B cell (primary cell): ENCODE data around the gene RSRC2. TPM values are rescaled to one million over a fixed set of nuclear protein-coding genes. Genes with fewer than 3 reads are reported as not detected.

Source experiments
- ATAC-seq: fragments of 200-7000 bp; cut with Tn5 transposase; one replicate; pipeline ENCODE4 v1.10.0; 2021; ENCODE audit warnings: low read depth, mild to moderate bottlenecking, moderate number of reproducible peaks, moderate library complexity
- CTCF ChIA-PET: fragments of 350-600 bp; sonication (Branson Sonifier 250); formaldehyde crosslinking; loops from one replicate; lab custom pipeline; 2021; ENCODE audit warnings: antibody characterized with exemption, inconsistent platforms; lab: Charles Lee
- POLR2A ChIA-PET: fragments of 350-600 bp; sonication (Branson Sonifier 250); formaldehyde crosslinking; loops from one replicate; lab custom pipeline; 2021; ENCODE audit warnings: antibody characterized with exemption; lab: Charles Lee
- DNase-seq: peaks from one replicate; pipeline ENCODE4 v3.0.0; 2013
- H2AFZ ChIP-seq: 2 replicates; pipeline ENCODE4 v1.6.1; 2012; ENCODE audit warnings: mild to moderate bottlenecking, low read depth, low read length; ENCODE audit not compliant: insufficient read depth, poor library complexity, severe bottlenecking
- H3K27ac ChIP-seq, 2 donors: 1 replicate in 1 of 2; 2 replicates in 1 of 2; pipeline ENCODE4 v1.5.1; 2012 to 2013; ENCODE audit warnings: low read length in 2 of 2, mild to moderate bottlenecking in 2 of 2, moderate library complexity in 1 of 2
- H3K27me3 ChIP-seq, 4 experiments: fragments of 200-600 bp in 1 of 4; sonication (generic) in 1 of 4; replicated peaks in 1 of 4; 1 replicate in 2 of 4; 2 replicates in 2 of 4; pipeline versions ENCODE4 v1.6.1 to v1.7.0; 2013 to 2016; ENCODE audit warnings: low read length in 3 of 4, mild to moderate bottlenecking in 2 of 4, mixed read lengths in 1 of 4, moderate library complexity in 1 of 4; ENCODE audit not compliant: insufficient read depth in 4 of 4, control insufficient read depth in 3 of 4; ENCODE audit errors: control extremely low read depth in 1 of 4
- H3K36me3 ChIP-seq, 2 experiments: replicated peaks in 1 of 2; 1 replicate in 1 of 2; 2 replicates in 1 of 2; pipeline versions ENCODE4 v1.6.1 to v1.7.1; 2013; ENCODE audit warnings: low read length in 1 of 2; ENCODE audit not compliant: insufficient read depth in 2 of 2, control insufficient read depth in 1 of 2; ENCODE audit errors: control extremely low read depth in 1 of 2, extremely low read depth in 1 of 2
- H3K4me1 ChIP-seq, 2 donors: fragments of 200-600 bp in 1 of 2; sonication (generic) in 1 of 2; 1 replicate in 1 of 2; 2 replicates in 1 of 2; pipeline versions ENCODE4 v1.5.1 to v1.6.1; 2013 to 2017; ENCODE audit warnings: low read length in 2 of 2; ENCODE audit not compliant: control insufficient read depth in 2 of 2, insufficient read depth in 2 of 2
- H3K4me2 ChIP-seq: replicated peaks from 2 replicates; pipeline ENCODE3; 2012; ENCODE audit warnings: mild to moderate bottlenecking, low read depth, low read length; ENCODE audit not compliant: poor library complexity, severe bottlenecking
- H3K4me3 ChIP-seq, 5 experiments: fragments of 200-600 bp in 1 of 5; sonication (generic) in 1 of 5; 1 replicate in 3 of 5; 2 replicates in 2 of 5; pipeline versions ENCODE4 v1.5.1 to v1.7.0; 2011 to 2016; ENCODE audit warnings: low read length in 4 of 5, mild to moderate bottlenecking in 4 of 5, low read depth in 2 of 5, control low read depth in 1 of 5, moderate library complexity in 1 of 5; ENCODE audit not compliant: insufficient read depth in 1 of 5; ENCODE audit errors: control extremely low read depth in 1 of 5, extremely low read depth in 1 of 5
- H3K79me2 ChIP-seq: fragments of 200-600 bp; sonication (generic); one replicate; pipeline ENCODE4 v1.6.0; 2016; ENCODE audit warnings: low read length; ENCODE audit not compliant: control insufficient read depth, insufficient read depth
- H3K9ac ChIP-seq: fragments of 200-600 bp; sonication (generic); 2 replicates; pipeline ENCODE4 v1.6.1; 2017; ENCODE audit warnings: mild to moderate bottlenecking, low read length, moderate library complexity
- H3K9me3 ChIP-seq, 3 donors: one replicate each; pipeline versions ENCODE4 v1.6.1 to v1.7.1; 2013; ENCODE audit warnings: low read length in 2 of 3; ENCODE audit not compliant: control insufficient read depth in 2 of 3, insufficient read depth in 1 of 3; ENCODE audit errors: control extremely low read depth in 1 of 3
- H4K20me1 ChIP-seq: 2 replicates; pipeline ENCODE4 v1.6.0; 2012; ENCODE audit warnings: mild to moderate bottlenecking, low read length; ENCODE audit not compliant: insufficient read depth, control insufficient read depth, poor library complexity, severe bottlenecking
- H3K27ac Mint-ChIP-seq: one replicate; pipeline ENCODE4 v1.8.0; 2021; ENCODE audit warnings: mixed read lengths
- H3K27me3 Mint-ChIP-seq: one replicate; pipeline ENCODE4 v1.8.0; 2021; ENCODE audit warnings: mixed read lengths
- H3K4me1 Mint-ChIP-seq: one replicate; pipeline ENCODE4 v1.8.0; 2021; ENCODE audit warnings: mixed read lengths
- H3K4me3 Mint-ChIP-seq: one replicate; pipeline ENCODE4 v1.8.0; 2021; ENCODE audit warnings: mixed read lengths
- H3K9me3 Mint-ChIP-seq: one replicate; pipeline ENCODE4 v1.8.0; 2022; ENCODE audit warnings: mixed read lengths; ENCODE audit not compliant: insufficient read depth
- CTCF ChIP-seq: fragments of 200-600 bp; IDR thresholded peaks from one replicate; pipeline ENCODE4 v1.8.0; 2022; ENCODE audit warnings: antibody characterized with exemption, mild to moderate bottlenecking
- EZH2 ChIP-seq: IDR thresholded peaks from 2 replicates; pipeline ENCODE4 v1.6.1; 2012; ENCODE audit warnings: borderline replicate concordance, low read depth, mild to moderate bottlenecking, moderate library complexity, low read length; ENCODE audit not compliant: insufficient read depth, poor library complexity, severe bottlenecking
- WGBS: methylation state at CpG from one replicate; pipeline ENCODE4 v1.1.5; 2013; ENCODE audit warnings: missing lambda C conversion rate; ENCODE audit not compliant: insufficient coverage; 5-methylcytosine and 5-hydroxymethylcytosine counted together
- intact Hi-C: fragments of 100-400 bp; cut with micrococcal nuclease; formaldehyde crosslinking; loops from one replicate; pipeline ENCODE4 v1.10.0; 2022
- polyA plus RNA-seq: library from polyadenylated mRNA; depleted of rRNA; stranded (reverse); fragments of >200 nt; gene quantifications from 2 replicates; pipeline ENCODE4 v1.2.3, GENCODE V29; 2012
- total RNA-seq, 2 donors: library from RNA; stranded (reverse); fragments of 120-200 nt in 1 of 2; gene quantifications; 1 replicate in 1 of 2; 2 replicates in 1 of 2; pipeline versions ENCODE4 v1.2.3 to v1.2.4, GENCODE V29; 2013 to 2022

RSRC2 gene
- total and polyA plus RNA-seq, 2 donors (not counting 1 experiment from before 2014, with no cell fraction given): 56.2 to 151 TPM

- no peak overlapping the region for H3K4me2 ChIP-seq
- H3K4me3 Mint-ChIP-seq: no peak overlapping the region
- no peak overlapping the region for H3K27ac Mint-ChIP-seq
- TF ChIP-seq CTCF: no peak
- no peak for TF ChIP-seq EZH2
- H3K4me1 Mint-ChIP-seq: peaks cover 8% of the 10 kb centered on the region
- no peaks in the 10 kb centered on the region for H3K9me3 ChIP-seq
- DNase-seq (no peak), ATAC-seq (no peak)
- no peaks in the 10 kb centered on the region for H3K79me2 ChIP-seq
- ChIA-PET POLR2A (interaction anchor here (0.5 to 0.7 kb wide), 4 partner anchors 31 to 442 kb away, joined by 3 to 9 read pairs (median 4); no protein-coding TSS in a partner anchor), CTCF (interaction anchor here (0.6 to 2.1 kb wide), 3 partner anchors 13 to 59 kb away, joined by 3 to 6 read pairs (median 4); no protein-coding TSS in a partner anchor)
- 100% methylated on average over 7 of the region's 17 CpGs for WGBS
- H3K27ac ChIP-seq: no peak overlapping the region
- H3K9me3 Mint-ChIP-seq: no peaks in the 10 kb centered on the region
- peaks cover 8 to 9% of the 10 kb centered on the region in 2 donors for H3K4me1 ChIP-seq
- no peak overlapping the region for H3K4me3 ChIP-seq
- no peaks in the 10 kb centered on the region for H3K27me3 ChIP-seq
- intact Hi-C loops: no loop called here
- H2AFZ ChIP-seq: no peak overlapping the region
- no peaks in the 10 kb centered on the region for H3K27me3 Mint-ChIP-seq
- H3K36me3 ChIP-seq: no peaks in the 10 kb centered on the region
- no peak overlapping the region for H3K9ac ChIP-seq
- H4K20me1 ChIP-seq: no peaks in the 10 kb centered on the region
Measured at GRCh38 chr12:122458105-122459035, 68.4 kb downstream of the RSRC2 start.

- no peaks in the 10 kb centered on the region for H4K20me1 ChIP-seq
- H3K36me3 ChIP-seq: no peaks in the 10 kb centered on the region
- H3K27me3 ChIP-seq: no peaks in the 10 kb centered on the region
- no peaks in the 10 kb centered on the region for H3K9me3 ChIP-seq
- no peak overlapping the region for H3K4me3 Mint-ChIP-seq
- H3K27me3 Mint-ChIP-seq: no peaks in the 10 kb centered on the region
- H3K4me3 ChIP-seq: no peak overlapping the region
- no peaks in the 10 kb centered on the region for H3K79me2 ChIP-seq
- no peak overlapping the region for H3K4me2 ChIP-seq
- intact Hi-C loops: no loop called here
- H3K9me3 Mint-ChIP-seq: no peaks in the 10 kb centered on the region
- H3K27ac Mint-ChIP-seq: no peak overlapping the region
- CTCF ChIA-PET: interaction anchor here (1.5 kb wide), 1 partner anchor 13 kb away, joined by 4 read pairs; no protein-coding TSS in a partner anchor
- ATAC-seq (no peak), DNase-seq (no peak)
- H3K9ac ChIP-seq: no peak overlapping the region
- 71% methylated on average over 1 of the region's 2 CpGs for WGBS
- no peak overlapping the region for H3K27ac ChIP-seq
- peaks cover 15 to 16% of the 10 kb centered on the region in 2 donors for H3K4me1 ChIP-seq
- H3K4me1 Mint-ChIP-seq: peaks cover 16% of the 10 kb centered on the region
- TF ChIP-seq CTCF (no peak), EZH2 (no peak)
- H2AFZ ChIP-seq: no peak overlapping the region
- POLR2A ChIA-PET: no interaction called here
Measured at GRCh38 chr12:122457627-122458026, 69.1 kb downstream of the RSRC2 start.
